Measurements from ENCODE around the gene CENPC.
"Not testable (repeated sequence)": the region's sequence is repeated elsewhere in the genome, so short reads cannot be mapped to it uniquely, and the experiment has no call there.

The CENPC gene

DNA sequence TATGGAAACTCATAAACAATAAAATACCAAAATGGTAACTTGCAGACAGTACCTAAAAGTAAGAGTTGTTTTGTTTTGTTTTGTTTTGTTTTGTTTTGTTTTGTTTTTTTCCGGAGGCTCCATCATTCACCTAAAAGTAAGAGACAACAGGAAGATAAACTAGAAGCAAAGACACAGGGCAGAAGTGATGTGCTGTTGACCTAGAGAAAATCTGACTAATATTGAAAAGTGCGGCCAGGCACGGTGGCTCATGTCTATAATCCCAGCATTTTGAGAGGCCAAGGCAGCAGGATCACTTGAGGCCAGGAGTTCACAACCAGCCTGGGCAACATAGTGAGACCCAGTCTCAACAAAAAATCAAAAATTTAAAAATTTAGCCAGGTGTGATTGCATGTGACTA, 5.6 kb upstream of the CENPC start:
- DNase-seq, result no peak

DNA sequence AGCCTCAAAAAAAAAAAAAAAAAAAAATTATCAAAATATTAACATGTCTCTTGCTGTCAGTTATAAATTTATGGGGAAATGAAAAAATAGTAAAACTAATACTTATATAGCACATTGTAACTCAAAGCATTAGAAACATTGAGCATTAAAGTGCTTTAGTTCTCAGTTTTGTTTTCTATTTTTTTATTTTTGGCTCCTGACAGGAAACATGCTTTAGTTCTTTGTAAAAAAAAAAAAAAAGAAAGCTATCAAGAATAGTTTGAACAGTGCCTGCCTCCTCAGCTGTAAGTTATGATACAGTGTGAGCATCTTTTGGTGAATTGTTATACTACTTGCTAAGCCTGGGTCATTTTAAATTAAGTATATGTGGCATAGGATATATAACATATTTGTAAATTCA, 5.1 kb upstream of the CENPC start:
- DNase-seq, result no peak

DNA sequence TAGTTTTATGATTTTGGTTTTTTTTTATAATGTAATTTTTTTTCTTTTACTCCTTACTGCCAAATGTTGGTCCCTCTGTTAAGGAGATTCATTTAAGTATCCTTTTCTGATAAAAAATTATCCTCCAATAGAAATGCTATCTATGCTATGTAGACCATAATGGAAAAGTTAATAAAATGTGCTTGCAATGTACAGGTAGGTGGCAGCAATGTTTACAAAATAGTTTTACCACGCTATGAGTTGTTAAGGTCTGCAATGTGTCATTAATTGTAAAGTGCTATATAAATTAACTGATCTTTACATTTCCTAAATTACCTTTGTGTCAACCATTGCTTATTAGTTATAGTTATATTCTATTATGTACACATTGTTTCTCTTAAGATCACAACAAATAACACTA, 3.8 kb upstream of the CENPC start:
- no peak for DNase-seq

DNA sequence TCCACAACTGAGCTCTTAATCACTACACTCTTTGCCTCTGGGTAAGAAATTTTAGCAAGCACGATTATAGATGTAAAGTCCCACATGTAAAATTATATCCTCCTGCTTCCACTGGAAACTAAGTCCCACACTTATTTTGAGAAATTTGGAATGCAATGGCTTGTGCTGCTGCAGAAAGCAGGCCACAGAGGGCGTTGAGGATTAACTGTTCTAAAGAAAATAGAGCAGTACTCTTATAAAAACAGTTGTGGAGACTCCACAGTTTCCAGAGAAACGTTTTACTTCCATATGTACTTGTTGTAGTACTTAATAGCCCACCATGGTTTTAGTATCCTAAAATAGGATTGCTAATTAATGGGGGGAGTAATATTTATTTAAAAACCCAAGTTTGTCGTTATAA, 1.7 kb upstream of the CENPC start:
- DNase-seq, result peak; percentile 23

DNA sequence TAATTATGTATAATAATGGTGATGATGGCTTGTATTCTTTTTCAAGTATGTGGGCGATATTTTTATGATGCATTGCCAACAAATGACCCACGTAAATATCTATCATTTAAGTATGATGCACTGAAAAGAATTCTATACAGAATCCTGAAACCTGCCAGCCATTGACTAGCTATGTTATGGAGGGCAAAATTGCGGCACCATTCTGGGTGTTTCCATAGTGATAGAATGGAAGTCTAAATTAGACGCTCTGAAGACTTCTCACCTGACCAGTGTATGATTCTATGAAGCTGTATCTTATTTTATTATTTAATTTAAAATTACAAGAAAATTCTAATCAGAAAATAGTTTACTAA, 677 bp upstream of the CENPC start:
- DNase-seq, result no peak

DNA sequence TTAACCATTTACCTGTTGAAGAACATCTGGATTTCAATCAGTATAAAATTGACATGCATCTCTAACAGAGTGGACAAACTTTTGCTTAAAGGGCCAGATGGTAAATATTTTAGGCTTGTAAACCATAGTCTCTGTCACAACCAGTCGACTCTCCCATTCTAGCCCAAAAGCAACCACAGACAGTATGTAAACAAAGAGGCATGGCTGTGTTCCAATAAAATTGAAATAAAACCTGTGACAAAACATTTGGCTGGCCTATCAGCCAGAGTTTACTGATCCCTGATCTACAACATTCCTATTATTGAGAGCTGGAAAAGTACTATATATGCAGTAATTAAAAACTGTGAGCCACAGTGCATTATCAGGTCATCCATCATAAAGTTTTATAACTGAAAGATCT, 3.2 kb downstream of the CENPC start:
- no peak for DNase-seq

DNA sequence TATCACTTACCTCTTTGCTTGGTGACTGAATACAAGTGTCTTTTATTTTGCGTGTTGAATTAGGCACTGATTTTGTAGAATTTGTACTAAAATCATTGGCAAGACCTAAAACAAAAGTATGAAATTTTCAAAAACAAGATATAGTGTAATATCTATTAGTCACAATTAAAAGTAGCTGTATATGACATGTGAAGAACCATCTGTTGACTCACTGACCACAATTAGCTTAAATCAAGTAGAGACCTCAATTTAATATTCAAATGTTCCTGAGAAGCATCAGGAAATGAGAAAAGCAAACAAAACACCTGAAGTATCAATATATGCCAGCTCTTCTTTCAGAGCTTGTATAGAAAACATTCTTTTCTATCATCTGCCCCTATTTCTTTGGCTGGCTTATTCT, 5.5 kb downstream of the CENPC start:
- no peak for DNase-seq

DNA sequence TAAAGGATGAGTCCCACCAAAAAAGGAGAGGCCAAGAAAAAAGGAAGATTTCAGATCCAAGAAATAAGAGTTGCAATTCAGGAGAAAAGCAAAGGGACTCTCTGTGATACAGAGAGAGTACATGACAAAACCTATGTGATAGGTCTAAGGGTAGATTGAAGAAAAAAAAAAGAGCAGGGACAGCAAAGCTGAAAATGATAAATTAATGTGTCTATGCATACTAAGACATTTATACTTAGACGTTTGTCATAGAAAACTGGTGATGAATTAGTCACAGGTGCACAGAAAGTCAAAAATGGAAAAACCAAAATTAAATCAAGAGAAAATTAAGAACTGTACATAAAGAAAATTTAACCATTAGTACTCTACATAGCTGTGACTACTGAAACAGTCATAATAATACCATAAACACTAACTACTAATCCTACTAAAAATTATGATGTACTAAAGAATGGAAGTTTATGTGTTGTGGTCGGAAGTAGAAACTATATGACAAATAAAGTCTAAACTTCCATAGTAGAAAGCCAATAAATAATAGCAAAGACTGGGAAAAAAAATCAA, 9.9 kb downstream of the CENPC start:
- DNase-seq, result no peak

DNA sequence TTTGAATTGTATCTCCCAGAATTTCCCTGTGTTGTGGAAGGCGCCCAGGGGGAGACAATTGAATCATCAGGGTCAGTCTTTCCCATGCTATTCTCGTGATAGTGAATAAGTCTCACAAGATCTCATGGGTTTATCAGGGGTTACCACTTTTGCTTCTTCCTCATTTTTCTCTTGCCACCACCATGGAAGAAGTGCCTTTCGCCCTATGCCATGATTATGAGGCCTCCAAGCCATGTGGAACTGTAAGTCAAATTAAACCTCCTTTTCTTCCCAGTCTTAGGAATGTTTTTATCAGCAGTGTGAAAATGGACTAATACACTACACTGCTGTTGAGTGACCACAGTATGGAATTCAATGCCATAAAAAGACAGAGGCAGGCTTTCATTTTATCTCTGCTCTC, 12.2 kb downstream of the CENPC start:
- DNase-seq, result no peak

DNA sequence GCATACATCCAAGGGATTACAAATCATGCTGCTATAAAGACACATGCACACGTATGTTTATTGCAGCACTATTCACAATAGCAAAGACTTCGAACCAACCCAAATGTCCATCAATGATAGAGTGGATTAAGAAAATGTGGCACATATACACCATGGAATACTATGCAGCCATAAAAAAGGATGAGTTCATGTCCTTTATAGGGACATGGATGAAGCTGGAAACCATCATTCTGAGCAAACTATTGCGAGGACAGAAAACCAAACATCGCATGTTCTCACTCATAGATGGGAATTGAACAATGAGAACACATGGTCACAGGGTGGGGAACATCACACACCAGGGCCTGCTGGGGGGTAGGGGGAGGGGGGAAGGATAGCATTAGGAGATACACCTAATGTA, 12.9 kb downstream of the CENPC start:
- DNase-seq, result not testable (repeated sequence)

DNA sequence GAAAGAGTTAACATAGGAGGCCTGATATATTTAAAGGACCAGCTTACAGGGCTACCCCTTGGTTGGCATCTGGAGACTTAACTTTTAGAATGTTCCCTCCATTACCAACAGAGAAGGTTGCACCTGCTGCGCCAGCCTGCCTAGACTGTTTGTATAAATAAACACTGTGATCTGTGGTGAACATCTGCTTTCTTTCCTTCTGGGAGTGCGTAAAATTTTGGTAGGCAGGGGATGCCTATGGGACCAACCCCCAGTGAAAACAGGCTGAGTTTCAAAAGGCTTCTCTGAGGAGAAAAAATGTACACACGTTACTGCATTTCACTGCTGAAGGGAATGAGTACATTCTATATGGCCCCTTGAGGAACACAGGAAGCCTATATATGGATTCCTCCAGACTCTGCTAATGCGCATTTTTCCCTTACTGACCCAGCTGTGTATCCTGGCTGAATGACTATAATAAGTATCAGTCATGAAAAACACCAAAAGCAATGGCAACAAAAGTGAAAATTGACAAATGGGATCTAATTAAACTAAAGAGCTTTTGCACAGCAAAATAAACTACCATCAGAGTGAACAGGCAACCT, 13.8 kb downstream of the CENPC start:
- peak; percentile 21 for DNase-seq

DNA sequence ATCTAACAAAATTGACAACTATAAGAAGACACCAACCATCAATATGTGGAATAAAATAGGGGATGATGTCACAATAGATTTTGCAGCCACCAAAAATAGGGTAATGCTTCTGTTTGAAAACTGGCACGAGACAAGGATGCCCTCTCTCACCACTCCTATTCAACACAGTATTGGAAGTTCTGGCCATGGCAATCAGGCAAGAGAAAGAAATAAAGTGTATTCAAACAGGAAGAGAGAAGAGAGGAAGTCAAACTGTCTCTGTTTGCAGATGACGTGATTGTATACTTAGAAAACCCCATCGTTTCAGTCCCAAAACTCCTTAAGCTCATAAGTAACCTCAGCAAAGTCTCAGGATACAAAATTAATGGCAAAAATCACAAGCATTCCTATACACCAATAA, 21.2 kb downstream of the CENPC start:
- DNase-seq, result not testable (repeated sequence)

DNA sequence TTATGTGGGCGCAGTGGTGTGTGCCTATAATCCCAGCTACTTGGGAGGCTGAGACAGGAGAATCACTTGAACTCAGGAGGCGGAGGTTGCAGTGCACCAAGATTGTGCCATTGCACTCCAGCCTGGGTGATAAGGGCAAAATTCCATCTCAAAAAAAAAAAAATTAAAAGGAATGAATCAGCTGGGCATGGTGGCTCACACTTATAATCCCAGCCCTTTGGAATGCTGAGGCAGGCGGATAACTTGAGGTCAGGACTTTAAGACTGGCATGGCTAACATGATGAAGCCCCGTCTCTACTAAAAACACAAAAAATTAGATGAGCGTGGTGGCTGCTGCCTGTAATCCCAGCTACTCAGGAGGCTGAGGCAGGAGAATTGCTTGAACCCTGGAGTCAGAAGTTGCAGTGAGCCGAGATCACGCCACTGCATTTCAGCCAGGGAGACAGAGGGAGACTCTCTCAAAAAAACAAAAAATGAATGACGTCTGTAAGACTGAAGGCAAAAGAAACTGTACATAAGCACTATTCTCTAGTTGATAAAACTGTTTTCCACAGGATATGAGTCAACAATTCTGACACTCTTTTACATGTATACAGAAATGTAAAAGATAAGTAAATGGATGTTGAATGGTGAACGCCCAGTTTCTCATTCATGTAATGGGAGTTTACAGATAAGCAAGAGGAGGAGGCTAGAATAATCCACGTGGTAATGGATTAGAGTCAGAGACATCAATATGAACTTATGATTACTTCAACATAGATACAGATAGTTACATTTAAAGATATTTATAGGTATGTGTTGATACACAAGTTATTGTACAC, 22.2 kb downstream of the CENPC start:
- DNase-seq, result no peak

DNA sequence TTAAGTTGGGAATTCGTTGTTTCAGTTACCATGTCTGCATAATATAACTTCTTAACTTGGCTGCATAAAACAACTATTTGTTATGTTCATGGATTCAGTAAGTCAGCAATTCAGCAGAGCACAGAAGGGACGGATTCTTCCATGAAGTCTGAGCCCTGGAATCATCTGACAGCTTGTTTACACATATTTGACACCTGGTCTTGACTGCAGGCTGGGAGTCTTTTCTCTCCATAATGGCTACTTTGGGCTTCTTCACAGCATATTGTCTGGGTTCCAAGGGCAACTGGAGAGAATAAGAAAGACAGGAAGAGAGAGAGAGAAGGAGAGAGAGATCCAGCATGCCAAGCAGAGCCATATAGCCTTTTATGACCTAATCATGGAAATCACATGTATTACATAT, 23.1 kb downstream of the CENPC start:
- DNase-seq, result no peak

DNA sequence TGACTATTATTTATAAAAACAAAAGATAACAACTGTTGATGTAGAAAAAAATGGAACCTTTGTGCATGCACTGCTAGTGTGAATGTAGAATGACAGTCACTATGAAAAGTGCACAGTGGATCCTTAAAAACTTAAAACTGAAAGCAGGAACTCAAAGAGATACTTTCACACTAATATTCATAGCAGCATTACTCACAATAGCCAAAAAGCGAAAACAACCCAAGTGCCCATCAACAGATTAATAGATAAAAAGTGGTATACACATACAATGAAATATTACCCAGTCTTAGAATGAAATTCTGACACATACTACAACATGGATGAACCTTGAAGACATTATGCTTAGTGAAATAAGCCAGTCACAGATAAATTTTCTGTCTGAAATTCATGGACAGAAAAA, 23.8 kb downstream of the CENPC start:
- DNase-seq, result no peak

DNA sequence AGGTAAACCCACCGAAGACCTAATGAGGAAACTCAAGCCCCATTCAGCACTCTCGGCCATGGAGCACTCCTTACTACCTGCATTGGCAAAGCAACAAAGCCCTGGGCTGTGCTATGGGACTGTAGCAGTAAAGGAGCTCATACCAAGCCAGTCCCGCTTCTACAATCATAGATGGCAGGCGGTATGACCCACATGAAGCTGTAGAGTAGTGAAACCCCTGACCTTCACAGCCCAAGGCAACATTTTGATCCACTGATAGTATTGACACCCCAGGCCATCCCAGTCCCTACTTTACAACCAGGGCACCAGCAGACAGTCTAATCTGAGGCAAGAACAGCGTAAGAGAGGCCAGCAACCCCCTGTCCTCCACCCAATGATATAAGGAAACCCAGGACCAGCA, 25.2 kb downstream of the CENPC start:
- DNase-seq, result no peak

DNA sequence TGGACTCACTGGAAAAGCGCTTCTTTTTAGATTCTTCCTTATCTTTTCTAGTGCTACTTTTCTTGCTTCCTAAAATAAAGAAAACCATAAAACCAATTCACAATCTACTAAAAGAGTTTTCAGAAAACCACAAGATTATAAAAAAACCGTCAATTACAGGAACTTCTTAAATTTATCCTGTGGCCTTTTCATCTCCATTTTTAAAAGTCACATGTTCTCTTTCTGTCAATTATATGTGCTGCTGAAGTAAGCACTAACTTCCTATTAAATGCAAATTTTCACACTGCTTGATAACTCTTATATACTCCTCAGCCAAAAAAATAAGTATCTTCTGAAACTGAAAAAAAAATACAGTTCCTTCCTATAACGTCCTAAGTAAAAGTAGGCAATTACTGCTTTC, 32.8 kb downstream of the CENPC start:
- DNase-seq, result no peak

DNA sequence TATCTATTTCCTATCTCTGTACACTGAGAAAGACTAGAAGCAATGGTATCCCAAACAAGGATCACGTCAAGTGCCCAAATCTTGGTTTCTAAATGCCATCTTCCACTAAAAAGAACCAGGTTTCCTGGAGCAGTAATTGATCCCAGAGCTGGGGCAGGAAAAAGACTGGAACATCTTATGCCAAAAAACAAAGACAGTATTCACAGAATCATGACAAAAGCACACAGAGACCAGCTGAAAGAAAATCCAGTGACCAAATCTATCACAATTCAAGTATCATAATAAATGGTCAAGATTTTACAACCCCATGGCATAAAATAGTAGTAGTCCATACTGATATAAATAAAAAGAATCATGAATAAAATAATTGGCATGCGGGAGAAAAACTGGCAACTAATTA, 44.9 kb downstream of the CENPC start:
- DNase-seq, result no peak

DNA sequence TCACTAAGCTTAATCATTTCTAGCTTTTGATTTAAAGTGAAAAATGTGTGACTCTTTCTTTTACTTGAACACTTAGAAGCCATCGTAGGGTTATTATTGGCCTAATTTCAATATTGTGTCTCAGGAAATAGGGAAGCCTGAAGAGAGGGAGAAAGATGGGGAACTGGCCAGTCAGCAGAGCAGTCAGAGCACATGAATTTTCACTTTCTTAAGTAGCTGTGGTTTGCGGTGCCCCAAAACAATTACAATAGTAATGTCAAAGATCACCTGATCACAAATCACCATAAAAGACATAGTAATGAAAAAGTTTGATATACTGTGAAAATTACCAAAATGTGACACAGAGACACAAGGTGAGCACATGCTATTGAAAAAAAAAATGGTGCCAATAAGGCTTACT, 45.5 kb downstream of the CENPC start:
- DNase-seq, result no peak

DNA sequence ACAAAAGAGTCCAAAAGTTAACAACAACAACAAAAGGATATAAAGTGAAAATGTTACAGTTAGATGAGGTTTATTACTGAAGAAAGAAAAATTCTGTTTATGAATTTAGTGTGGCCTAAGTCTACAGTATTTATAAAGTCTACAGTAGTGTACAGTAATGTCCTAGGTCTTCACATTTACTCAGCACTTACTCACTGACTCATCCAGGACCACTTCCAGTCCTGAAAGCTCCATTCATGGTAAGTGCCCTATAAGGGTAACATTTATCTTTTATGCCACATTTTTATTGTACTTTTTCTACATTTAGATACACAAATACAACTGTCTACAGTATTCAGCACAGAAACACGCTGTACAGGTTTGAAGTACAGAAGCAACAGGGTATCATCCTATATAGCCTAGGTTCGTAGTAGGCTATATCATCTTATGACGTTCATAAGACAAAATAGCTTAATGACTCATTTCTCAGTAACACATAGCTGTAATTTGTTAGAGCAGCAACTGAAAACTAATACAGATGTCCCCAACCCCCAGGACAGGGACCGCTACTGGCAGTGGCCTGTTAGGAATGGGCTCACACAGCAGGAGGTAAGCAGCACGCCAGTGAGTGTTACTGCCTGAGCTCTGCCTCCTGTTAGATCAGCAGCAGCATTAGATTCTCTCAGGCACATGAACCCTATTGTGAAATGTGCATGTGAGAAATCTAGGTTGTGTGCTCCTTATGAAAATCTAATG, 61.3 kb downstream of the CENPC start:
- no peak for DNase-seq

DNA sequence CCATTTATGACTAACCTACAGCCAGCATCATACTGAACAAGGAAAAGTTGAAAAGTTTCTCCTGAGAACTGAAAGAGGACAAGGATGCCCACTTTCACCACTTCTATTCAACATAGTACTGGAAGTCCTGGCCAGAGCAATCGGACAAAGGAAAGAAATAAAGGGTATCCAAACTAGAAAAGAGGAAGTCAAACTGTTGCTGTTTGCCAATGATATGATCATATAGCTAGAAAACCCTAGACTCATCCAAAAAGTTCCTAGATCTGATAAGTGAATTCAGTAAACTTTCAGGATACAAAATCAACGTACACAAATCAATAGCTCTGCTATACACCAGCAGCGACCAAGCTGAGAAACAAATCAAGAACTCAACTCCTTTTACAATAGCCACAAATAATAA, 64.5 kb downstream of the CENPC start:
- DNase-seq, result no peak

DNA sequence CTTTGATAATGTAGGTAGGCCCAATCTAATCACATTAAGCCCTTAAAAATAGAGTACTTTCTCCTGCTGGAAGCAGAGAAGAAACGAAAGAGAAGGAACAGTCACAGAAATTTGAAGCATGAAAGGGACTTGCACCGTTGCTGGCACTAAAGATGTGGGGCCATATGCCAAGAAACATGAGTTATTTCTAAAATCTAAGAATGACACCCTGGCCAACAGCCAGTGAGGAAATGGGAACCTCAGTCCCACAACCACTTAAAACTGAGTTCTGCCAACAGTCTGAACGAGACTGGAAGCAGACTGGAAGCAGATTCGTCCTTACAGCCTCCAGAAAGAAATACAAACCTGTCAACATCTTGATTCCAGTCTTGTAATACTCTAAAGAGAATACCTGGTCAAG, 70.1 kb downstream of the CENPC start:
- no peak for DNase-seq

DNA sequence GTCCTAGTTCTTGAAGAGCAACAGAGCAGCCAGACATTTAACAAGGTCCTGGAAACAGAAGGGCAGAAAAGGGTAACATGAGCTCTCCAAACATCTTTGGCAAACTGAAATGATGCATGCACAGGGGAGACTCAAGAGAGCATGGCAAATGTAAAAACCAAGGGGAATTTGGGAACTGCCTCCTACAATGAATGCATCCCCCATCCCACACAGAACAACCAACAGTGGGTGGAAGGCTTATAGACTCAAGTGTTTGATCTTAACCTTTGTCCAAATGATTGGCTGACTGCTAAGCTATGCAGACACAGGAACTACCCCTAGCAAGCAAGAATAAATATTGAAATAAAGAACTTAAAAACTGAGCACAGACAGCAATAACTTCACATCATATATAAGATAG, 74.4 kb downstream of the CENPC start:
- DNase-seq, result no peak

DNA sequence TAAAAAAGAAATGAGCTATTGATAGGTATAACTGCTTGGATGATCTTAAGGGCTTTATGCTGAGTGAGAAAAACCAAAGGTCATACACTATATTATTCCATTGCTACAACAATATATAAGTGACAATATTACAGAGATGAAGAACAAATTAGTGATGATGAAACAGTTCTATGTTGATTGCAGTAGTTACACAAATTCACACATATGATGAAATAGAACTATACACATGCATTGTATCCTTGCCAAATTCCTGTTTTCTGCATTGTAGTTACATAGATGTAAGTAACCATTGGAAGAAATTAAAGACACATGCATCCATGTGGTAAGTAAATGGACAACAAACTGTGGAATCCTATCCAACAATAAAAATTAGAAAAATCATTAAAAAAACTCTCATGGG, 76.5 kb downstream of the CENPC start:
- no peak for DNase-seq
